ENCODE measurements around the gene KCNE2. TPM values are rescaled to one million over a fixed set of nuclear protein-coding genes. Genes with fewer than 3 reads are reported as not detected.

The KCNE2 gene
- total RNA-seq, 1 donor from 2014 or later = not detected

GRCh38 chr21:34340061-34340460 lies 23.7 kb upstream of the KCNE2 start:
- Histone ChIP-seq H3K4me3 (ENCODE audit: low read depth, low read length) (no peak overlapping the region), H3K36me3 (ENCODE audit: control insufficient read depth, insufficient read depth, low read length) (no peaks in the 10 kb centered on the region), H3K27me3 (ENCODE audit: control insufficient read depth, insufficient read depth, low read length) (no peaks in the 10 kb centered on the region)
- FAIRE-seq (no peak), DNase-seq (ENCODE audit: low read depth) (no peak)
- no peak for TF ChIP-seq CTCF (IDR thresholded peaks at IDR 0.05; ENCODE audit: insufficient read depth, low read length, severe bottlenecking)

- no peak for TF ChIP-seq CTCF (IDR thresholded peaks at IDR 0.05; ENCODE audit: insufficient read depth, low read length, severe bottlenecking)
- DNase-seq (ENCODE audit: low read depth) (no peak), FAIRE-seq (no peak)
- no peaks in the 10 kb centered on the region for H3K36me3 ChIP-seq (ENCODE audit: control insufficient read depth, insufficient read depth, low read length)
- H3K4me3 ChIP-seq (ENCODE audit: low read depth, low read length) = no peak overlapping the region
- no peaks in the 10 kb centered on the region for H3K27me3 ChIP-seq (ENCODE audit: control insufficient read depth, insufficient read depth, low read length)
Measured at GRCh38 chr21:34342476-34342875, 21.3 kb upstream of the KCNE2 start.

GRCh38 chr21:34343347-34343746 lies 20.5 kb upstream of the KCNE2 start:
- DNase-seq (ENCODE audit: low read depth) (no peak), FAIRE-seq (no peak)
- TF ChIP-seq CTCF (IDR thresholded peaks at IDR 0.05; ENCODE audit: insufficient read depth, low read length, severe bottlenecking) = no peak
- Histone ChIP-seq H3K36me3 (ENCODE audit: control insufficient read depth, insufficient read depth, low read length) (no peaks in the 10 kb centered on the region), H3K4me3 (ENCODE audit: low read depth, low read length) (no peak overlapping the region), H3K27me3 (ENCODE audit: control insufficient read depth, insufficient read depth, low read length) (no peaks in the 10 kb centered on the region)

GRCh38 chr21:34343838-34344381 lies 19.9 kb upstream of the KCNE2 start:
- Histone ChIP-seq H3K4me3 (ENCODE audit: low read depth, low read length) (no peak overlapping the region), H3K27me3 (ENCODE audit: control insufficient read depth, insufficient read depth, low read length) (no peaks in the 10 kb centered on the region), H3K36me3 (ENCODE audit: control insufficient read depth, insufficient read depth, low read length) (no peaks in the 10 kb centered on the region)
- TF ChIP-seq CTCF (IDR thresholded peaks at IDR 0.05; ENCODE audit: insufficient read depth, low read length, severe bottlenecking) = no peak
- FAIRE-seq (no peak), DNase-seq (ENCODE audit: low read depth) (no peak)

- no peak for FAIRE-seq
- no peak for TF ChIP-seq CTCF (IDR thresholded peaks at IDR 0.05; ENCODE audit: insufficient read depth, low read length, severe bottlenecking)
- no peaks in the 10 kb centered on the region for H3K27me3 ChIP-seq (ENCODE audit: control insufficient read depth, insufficient read depth, low read length)
- no peaks in the 10 kb centered on the region for H3K36me3 ChIP-seq (ENCODE audit: control insufficient read depth, insufficient read depth, low read length)
- no peak overlapping the region for H3K4me3 ChIP-seq (ENCODE audit: low read depth, low read length)
- no peak for DNase-seq (ENCODE audit: low read depth)
Measured at GRCh38 chr21:34344584-34344983, 19.2 kb upstream of the KCNE2 start.

Measured in bronchial epithelial cell (primary cell).